ENCODE data around the gene TMEM235. TPM values are rescaled to one million over a fixed set of nuclear protein-coding genes. Genes with fewer than 3 reads are reported as not detected.
A peak's percentile ranks its signal among the peaks of the same experiment; 100 is the strongest.

The TMEM235 gene
- total and polyA plus RNA-seq, 9 of the 15 experiments (the other 6 are each of a cell fraction or from before 2014, with no cell fraction given) = not detected

GRCh38 chr17:78289802-78290363 lies 58.5 kb downstream of the TMEM235 start (continued):
- no peak for TF ChIP-seq CHD7 (IDR thresholded peaks at IDR 0.05; ENCODE audit: low read depth, low read length)
- TF ChIP-seq CXXC5 (CRISPR knock-in tag; IDR thresholded peaks at IDR 0.05) = peak; percentile 44; the same call in 1 of the 2 replicates
- TF ChIP-seq OTX1 (CRISPR knock-in tag; IDR thresholded peaks at IDR 0.05) = peak; percentile 96; the same call in 1 of the 2 replicates
- TF ChIP-seq HEY1 (CRISPR knock-in tag; IDR thresholded peaks at IDR 0.05; ENCODE audit: borderline replicate concordance) = no peak
- TF ChIP-seq TRIM24 (IDR thresholded peaks at IDR 0.05) = peak; percentile 73 to 84
- TF ChIP-seq ZNF316 (IDR thresholded peaks at IDR 0.05) = peak; percentile 50; the same call in 1 of the 2 replicates
- TF ChIP-seq RAD21 (CRISPR knock-in tag; conservative IDR thresholded peaks at IDR 0.05 in 1 of 2, IDR thresholded peaks at IDR 0.05 in 1 of 2) = peak; percentile 89 to 96
- TF ChIP-seq KHSRP (IDR thresholded peaks at IDR 0.05) = peak; percentile 53; the same call in 1 of the 2 replicates
- TF ChIP-seq ZNF518B (CRISPR knock-in tag; IDR thresholded peaks at IDR 0.05) = no peak
- no peak for TF ChIP-seq MED1 (CRISPR knock-in tag; IDR thresholded peaks at IDR 0.05; ENCODE audit: borderline replicate concordance)
- TF ChIP-seq MECOM (CRISPR knock-in tag; IDR thresholded peaks at IDR 0.05) = no peak
- TF ChIP-seq DMBX1 (CRISPR knock-in tag; IDR thresholded peaks at IDR 0.05; ENCODE audit: borderline replicate concordance) = no peak
- no peak for TF ChIP-seq GTF2A2 (tag; IDR thresholded peaks at IDR 0.05)
- peak; percentile 53; the same call in 1 of the 2 replicates for TF ChIP-seq ATF7 (IDR thresholded peaks at IDR 0.05)
